GM19468 (cell line): ENCODE data around the gene CLDN6.

Experiments
- ATAC-seq: cut with Tn5 transposase; IDR thresholded peaks from one replicate; pipeline ENCODE4 v1.9.1; 2021; ENCODE audit warnings: mild to moderate bottlenecking, moderate library complexity, moderate number of reproducible peaks; ENCODE audit not compliant: unreplicated experiment; ENCODE audit errors: extremely low read depth

Gene CLDN6

DNA sequence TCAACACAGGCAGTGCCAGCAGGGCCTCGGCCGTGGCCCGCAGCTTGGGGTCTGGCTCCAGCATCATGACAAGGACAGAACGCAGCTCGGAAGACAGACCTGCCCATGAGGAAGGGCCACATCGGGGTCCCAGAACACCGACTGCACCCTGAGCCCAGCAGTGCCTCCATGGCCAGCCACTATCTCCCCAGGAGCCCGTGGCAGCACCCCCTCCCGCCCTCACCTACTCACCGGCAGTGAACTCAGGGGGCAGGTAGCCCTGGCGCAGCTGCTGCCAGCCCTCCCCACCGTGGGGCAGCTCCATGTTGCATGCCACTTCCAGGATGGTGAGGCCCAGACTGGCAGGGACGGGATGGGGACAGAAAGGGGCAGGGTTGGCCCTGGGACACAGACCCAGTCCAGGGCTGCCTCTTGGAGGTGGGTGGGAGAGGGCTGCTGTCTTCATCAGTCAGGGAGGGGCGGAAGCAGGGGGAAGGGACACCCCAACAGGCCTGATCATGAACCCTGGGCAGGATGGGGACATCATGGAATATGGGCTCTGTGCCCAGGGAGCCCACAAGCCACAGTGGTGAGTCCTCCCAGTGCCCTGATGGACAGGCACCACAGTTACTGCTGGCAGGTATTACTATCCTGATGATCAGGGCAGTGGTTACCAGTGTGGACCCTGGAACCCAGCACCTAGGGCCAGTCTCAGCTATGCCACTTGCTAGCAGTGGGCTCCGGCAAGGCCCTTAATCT lies 43.5 kb downstream of the CLDN6 start:
- no peak for ATAC-seq

DNA sequence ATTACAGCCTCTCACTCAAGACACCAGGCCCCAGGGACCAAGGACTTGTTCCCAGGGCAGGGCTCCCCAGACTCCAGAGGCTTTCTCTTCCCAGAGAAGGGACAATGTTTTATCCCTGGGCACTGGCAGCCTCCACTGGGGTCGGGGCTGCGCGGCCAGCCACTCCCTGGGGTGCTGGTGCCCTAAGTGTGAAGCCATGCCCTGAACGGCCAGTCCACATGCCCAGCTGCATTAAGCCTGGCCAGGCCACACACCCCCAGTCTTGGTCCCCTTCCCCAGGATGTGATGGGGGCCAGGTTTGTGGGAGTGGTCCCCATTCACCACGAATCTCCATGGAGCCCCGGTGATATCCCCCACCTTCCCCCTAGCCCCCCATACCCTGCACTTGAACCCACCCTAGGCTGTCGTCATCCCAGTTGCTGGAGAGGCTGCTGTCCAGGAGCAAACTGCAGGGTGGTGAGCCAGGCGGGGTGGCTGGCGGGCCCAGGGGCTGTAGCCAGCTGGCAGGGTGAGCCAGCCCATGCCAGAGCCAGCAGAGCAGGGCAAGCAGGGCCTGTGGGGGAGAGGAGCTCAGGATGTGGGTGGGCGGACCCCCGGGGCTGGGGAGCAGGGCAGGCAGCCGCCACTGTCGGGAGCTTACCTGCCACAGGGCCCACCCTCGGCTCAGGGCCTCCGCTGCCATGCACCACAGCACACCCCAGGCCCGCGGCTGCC lies 44.2 kb downstream of the CLDN6 start:
- ATAC-seq: no peak

DNA sequence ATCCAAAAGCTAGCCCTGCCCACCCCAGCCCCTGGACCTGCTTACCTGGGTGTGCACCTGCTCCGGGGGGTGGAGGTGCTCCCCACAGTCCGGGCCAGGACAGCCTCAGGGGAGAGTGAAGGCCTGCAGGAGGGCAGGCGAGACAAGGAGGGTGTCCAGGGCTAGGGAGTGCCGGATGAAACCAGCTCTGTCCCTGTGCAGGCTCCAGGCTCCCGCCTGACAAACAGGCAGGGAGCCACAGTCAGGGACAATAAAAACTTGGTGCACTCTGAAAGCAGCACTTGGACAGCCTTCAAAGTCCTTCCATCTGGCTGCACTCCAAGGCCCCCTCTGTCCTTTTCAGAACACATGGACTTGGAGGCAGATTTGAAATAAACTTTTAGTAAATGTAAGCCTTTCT lies 44.9 kb downstream of the CLDN6 start:
- no peak for ATAC-seq

DNA sequence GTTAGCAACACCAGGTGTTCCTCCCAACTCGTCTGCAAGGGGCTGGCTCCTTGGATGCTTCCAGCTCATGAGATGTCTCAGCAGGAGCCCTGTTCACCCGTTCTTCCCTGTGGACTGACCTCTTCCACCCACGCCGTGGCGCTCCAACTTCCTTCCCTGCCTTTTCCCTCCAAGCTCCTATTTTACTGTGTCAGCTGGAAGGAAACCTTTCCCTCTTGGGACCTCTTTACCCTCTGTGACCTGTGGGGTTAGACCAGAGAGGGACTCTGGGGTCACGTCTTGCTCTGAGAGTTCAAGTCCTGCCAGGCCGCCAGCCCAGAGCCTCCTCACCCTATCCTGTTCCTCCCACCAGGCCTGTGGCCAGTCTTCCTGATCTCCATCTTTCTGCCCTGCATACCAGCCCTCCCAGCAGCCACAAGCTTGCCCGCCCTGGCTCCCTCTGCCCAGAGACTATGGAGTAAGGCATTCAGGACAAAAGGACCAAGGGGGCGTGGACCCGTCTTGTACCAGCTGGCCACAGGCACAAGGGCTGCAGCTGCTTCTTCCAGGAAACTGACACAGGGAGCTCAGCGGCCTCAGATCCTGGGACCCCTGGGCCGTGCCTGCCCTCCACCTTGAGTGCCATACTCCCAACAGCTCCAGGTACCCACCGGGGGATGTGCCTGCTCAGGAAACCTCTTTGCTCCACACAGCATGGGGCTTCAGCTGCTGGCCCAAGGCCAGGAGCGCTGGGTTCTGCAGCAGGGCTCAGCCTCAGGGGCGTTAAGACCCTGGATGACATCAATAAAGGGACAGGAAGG lies 45.8 kb downstream of the CLDN6 start:
- ATAC-seq: no peak

DNA sequence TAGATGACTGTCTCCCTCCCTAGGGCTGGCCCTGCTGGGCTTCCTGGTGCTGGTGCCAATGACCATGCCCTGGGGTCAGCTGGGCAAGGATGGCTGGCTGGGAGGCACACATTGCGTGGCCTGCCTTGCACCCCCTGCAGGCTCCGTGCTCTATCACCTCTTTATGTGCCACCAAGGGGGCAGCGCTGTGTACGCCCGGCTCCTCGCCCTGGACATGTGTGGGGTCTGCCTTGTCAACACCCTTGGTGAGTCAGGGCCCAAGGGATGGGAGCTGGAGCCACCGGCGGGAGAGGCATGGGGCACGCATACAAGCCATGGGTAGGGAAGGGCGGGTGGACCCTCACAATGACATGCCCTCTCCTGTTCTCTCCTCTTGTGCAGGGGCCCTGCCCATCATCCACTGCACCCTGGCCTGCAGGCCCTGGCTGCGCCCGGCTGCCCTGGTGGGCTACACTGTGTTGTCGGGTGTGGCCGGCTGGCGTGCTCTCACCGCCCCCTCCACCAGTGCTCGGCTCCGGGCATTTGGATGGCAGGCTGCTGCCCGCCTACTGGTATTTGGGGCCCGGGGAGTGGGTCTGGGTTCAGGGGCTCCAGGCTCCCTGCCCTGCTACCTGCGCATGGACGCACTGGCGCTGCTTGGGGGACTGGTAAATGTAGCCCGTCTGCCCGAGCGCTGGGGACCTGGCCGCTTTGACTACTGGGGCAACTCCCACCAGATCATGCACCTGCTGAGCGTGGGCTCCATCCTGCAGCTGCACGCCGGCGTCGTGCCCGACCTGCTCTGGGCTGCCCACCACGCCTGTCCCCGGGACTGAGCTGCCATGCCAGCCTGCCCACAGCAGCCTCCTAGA lies 46.6 kb downstream of the CLDN6 start:
- no peak for ATAC-seq

DNA sequence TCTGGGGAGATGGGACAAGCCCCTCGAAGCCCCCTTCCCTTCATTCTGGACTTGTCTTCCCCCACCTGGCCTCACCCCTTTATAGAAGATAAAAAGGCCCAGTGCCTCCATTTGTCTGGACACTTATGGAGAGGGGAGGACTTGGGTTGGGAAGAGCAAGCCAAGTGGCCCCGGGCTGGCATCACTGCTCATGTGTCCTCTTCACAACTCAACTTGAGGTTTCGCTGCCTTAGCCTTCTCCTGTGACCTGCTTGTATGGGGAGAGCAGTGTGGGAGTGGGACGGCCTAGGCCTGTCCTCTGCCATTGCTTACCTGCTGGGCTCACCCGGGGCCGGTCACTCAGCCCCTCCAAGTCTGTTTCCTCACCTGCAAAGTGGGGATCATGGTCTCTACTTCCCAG lies 47.4 kb downstream of the CLDN6 start:
- no peak for ATAC-seq

DNA sequence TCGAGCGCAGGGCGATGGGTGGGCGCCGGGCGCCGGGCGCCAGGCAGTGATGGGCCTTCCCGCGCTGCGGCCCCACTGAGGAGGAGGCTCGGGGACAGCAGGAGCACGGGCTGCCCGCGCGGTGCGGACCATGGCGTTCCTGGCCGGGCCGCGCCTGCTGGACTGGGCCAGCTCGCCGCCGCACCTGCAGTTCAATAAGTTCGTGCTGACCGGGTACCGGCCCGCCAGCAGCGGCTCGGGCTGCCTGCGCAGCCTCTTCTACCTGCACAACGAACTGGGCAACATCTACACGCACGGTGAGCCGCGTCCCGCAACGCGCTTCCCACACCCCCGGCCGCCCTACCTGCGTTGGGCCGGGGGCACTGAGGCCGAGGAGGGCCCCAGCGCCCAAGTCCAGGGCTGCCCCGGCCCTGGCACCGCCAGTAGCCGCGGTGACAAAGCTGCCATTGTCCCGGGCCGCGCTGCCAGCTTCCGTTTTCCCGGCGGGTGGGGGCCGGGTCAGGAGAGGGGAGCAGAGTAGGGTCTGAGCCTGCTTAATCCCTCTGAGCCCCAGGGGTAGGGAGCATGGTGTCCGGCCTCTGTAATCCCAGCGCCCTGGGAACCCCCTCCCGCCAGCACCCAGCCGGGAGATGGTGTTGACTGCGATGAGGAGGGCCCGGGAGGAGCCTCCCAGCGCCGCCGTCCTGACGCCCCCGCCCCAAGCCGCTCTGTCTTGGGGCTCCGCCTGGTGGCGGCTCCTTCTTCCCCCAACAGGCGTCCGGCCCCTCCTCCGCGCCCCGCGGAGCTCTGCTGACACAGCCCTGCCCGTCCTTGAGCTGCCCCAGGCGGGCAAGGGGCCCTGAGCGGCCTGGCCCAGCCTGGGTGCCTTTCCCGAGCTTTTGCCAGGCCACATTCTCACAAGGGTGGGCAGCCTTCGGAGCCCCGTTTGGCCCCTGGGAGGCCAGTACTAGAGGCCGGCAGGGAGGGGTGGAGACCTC lies 48.1 kb downstream of the CLDN6 start:
- ATAC-seq: no peak

DNA sequence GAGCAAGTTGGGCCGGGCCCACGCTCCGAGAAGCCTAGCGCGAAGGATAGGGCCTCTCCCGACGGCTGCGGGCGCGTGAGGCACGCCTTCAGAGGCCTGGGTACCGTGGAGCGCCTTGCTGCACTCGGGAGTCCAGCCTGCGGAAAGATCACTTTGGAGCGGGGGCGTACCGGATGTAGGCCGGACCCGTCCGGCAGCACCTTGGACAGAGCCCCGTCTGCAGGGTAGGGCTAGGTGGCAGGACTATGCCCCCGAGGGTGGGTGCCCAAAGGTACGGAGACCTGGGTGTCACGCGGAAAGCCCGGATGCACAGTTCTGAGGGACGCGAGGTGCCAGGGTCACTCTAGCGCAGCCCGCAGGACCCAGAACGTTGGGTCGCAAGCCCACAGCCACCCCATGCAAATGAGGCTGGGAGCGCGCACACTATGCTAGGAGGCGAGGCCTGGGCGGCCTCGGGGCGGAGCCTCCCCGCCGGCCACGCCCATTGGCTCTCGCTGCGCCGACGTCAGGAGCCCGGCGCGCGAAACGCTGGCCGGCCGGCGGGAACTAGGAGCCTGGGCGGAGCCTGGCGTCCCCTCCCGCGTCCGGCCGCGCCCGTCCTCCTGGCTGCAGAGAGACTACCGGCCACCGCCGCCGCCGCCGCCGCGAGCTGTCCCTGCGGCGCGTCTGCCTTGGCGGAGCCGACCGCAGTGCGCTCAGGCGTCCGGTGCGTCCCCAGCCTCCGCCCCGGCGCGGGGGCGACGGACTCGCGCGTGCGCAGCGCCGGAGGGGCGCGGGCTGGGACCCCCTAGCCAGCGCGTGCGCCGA lies 49.0 kb downstream of the CLDN6 start, which contains the start of gene PAQR4:
Gene PAQR4, plus strand, starts transcription at position 611 of the 807 bp plus-strand sequence. CDS start 327 bp downstream, outside the sequence.
- peak; percentile 62 for ATAC-seq

DNA sequence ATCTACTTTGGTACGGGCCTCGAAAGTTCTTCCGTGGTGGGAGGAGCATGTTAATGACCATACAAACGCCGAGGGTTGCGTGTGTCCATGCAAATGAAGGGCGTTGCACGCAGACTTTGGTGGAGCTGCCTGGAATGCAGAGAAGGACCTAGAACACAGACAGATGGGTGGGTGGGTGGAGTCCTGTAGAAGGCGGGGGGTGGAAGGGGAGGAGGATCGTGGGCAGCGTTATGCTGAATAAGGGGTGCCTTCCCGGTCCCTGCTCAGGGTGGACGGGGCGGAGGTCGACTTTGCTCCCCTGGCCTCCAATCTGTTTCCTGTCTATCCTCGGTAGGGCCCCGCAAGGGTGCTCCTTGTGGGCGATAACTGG lies 49.6 kb downstream of the CLDN6 start:
- no peak for ATAC-seq

DNA sequence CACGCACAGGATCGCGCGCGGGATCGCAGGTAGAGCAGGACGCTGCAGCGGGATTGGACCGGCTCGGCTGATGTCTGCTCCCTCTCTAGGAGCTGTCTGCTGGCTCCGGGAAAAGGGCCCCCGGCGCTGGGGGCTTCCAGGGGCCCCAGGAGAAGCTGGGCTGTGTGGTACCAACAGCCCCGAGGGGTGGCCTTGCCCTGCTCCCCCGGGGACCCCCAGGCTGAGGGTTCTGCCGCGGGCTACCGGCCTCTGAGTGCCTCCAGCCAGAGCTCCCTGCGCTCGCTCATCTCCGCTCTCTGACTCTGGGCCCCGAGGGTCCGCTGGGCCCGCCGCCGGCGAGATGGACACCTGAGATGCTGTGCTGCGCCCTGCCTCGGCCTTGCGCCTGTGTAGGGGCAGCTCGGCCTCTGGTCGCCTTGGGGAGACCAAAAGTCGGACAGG lies 50.2 kb downstream of the CLDN6 start:
- ATAC-seq: no peak

DNA sequence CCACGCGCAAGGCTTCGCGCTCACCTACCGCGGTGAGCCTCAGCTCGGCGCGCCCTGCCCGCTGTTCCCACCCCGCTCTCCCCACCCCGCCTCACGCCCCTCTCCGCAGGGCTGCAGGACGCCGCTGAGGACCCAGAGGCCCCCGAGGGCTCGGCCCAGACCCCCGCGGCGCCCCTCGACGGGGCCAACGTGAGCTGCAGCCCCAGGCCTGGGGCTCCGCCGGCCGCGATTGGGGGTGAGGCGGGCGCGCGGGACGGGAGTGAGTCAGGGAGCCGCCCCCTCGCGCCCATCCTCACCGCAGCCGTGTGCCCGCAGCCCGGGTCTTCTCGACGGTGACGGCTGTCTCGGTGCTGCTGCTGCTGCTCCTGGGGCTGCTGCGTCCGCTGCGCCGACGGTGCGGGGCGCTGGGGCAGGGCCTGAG lies 50.8 kb downstream of the CLDN6 start:
- ATAC-seq: no peak

DNA sequence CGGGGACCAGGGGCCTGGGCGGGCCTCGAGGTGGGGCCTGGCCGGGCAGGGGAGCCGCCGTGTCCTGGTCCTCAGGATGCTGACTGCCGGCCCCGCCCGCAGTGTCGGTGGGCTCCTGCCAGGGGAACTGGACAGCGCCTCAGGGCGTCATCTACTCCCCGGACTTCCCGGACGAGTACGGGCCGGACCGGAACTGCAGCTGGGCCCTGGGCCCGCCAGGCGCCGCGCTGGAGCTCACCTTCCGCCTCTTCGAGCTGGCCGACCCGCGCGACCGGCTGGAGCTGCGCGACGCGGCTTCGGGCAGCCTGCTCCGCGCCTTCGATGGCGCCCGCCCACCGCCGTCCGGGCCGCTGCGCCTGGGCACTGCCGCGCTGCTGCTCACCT lies 51.2 kb downstream of the CLDN6 start:
- no peak for ATAC-seq

DNA sequence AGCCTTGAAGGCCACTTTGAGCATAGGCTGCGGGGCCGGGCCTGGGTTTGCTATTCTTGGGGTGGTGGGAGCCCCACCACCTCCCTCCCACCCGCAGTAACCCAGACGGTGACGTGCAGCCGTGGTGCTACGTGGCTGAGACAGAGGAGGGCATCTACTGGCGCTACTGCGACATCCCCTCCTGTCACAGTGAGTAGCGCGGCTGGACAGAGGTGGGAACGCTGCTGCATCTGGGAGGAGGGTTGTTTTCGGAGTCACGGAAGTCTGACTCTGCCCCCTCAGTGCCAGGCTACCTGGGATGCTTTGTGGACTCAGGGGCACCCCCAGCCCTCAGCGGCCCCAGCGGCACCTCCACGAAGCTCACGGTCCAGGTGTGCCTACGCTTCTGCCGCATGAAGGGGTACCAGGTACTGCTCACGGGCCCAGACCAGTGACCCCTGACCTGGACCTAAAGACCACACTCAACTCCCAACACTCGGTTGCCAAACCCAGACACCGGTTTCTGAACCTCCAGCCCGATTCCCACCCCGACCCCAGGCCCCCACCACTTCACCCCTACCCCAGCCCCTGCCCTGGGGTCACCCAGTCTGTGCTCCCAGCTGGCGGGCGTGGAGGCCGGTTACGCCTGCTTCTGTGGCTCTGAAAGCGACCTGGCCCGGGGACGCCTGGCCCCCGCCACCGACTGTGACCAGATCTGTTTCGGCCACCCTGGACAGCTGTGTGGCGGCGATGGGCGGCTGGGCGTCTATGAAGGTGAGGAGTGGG lies 51.8 kb downstream of the CLDN6 start:
- no peak for ATAC-seq
